Thyroid gland (tissue), 4 donors: ENCODE data around the gene PPP1CB. TPM values are rescaled to one million over a fixed set of nuclear protein-coding genes. Genes with fewer than 3 reads are reported as not detected.
"Not testable (repeated sequence)": the region's sequence is repeated elsewhere in the genome, so short reads cannot be mapped to it uniquely, and the experiment has no call there.

Experiments used
- DNase-seq, 2 donors: peaks; one replicate each; pipeline ENCODE4 v3.0.0-alpha.2; 2019
- H3K27ac ChIP-seq, 3 donors: fragments of 200-600 bp; sonication (generic); 1 replicate in 2 of 3; 2 replicates in 1 of 3; pipeline ENCODE4 v1.5.1; 2016 to 2019; ENCODE audit warnings: mild to moderate bottlenecking in 1 of 3, moderate library complexity in 1 of 3
- H3K27me3 ChIP-seq: fragments of 200-600 bp; sonication (generic); one replicate; pipeline ENCODE4 v1.5.1; 2019
- H3K36me3 ChIP-seq, 2 donors: fragments of 200-600 bp; sonication (generic); one replicate each; pipeline ENCODE4 v1.5.1; 2016 to 2019
- H3K4me1 ChIP-seq, 2 donors: fragments of 200-600 bp; sonication (generic); one replicate each; pipeline ENCODE4 v1.5.1; 2017 to 2019
- H3K4me3 ChIP-seq, 3 donors: fragments of 200-600 bp; sonication (generic); replicated peaks in 1 of 3; 1 replicate in 2 of 3; 2 replicates in 1 of 3; pipeline ENCODE4 v1.5.1; 2016; ENCODE audit warnings: mild to moderate bottlenecking in 1 of 3
- H3K9me3 ChIP-seq: fragments of 200-600 bp; sonication (generic); one replicate; pipeline ENCODE4 v1.5.1; 2017
- POLR2A ChIP-seq, 2 donors: fragments of 450-650 bp; IDR thresholded peaks; one replicate each; pipeline ENCODE4 v1.6.1; 2017; ENCODE audit warnings: antibody characterized with exemption in 2 of 2, mild to moderate bottlenecking in 2 of 2, moderate library complexity in 1 of 2
- WGBS, 2 donors: methylation state at CpG; one replicate each; pipeline ENCODE4 v1.1.5; 2017; 5-methylcytosine and 5-hydroxymethylcytosine counted together
- intact Hi-C: fragments of 100-400 bp; cut with DNase I; formaldehyde crosslinking; loops from one replicate; pipeline ENCODE4 v1.15.1; 2023
- total RNA-seq, 4 donors: library from RNA; depleted of rRNA; stranded (reverse); fragments of >200 nt; gene quantifications; one replicate each; pipeline ENCODE4 v1.2.3, GENCODE V29; 2016
- TF ChIP-seq, protein P1 (sequence below), 6 experiments: fragments of 200-600 bp in 3 of 6; fragments of 450-650 bp in 3 of 6; sonication (generic) in 3 of 6; IDR thresholded peaks; one replicate each; pipeline ENCODE4 v1.5.1; 2016 to 2019; ENCODE audit warnings: antibody characterized with exemption in 6 of 6, mild to moderate bottlenecking in 2 of 6, inconsistent platforms in 1 of 6, moderate library complexity in 1 of 6

PPP1CB gene
- total RNA-seq, 4 donors from 2014 or later = 142 to 229 (median 199) TPM

DNA sequence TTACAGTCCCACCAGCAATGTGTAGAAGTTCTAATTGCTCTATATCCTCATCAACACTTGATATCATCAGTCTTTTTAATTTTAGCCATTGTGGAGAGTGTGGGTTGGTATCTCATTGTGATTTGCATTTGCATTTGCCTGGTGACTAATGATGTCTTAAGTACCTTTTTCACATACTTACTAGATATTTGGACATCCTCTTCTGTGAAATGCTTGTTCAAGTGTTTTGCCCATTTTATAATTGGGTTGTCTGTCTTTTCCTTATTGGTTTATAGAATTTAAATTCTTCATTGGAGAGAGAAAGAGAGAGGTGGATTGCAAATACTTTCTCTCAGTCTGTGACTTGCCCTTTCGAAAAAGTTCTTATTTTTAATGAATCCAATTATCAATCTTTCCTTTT, 14.0 kb upstream of the PPP1CB start:
- Histone ChIP-seq H3K36me3 (no peaks in the 10 kb centered on the region), H3K4me1 (peaks cover 9 to 31% of the 10 kb centered on the region in 2 donors), H3K4me3 (no peak overlapping the region), H3K9me3 (no peaks in the 10 kb centered on the region), H3K27ac (no peak overlapping the region), H3K27me3 (no peaks in the 10 kb centered on the region)
- intact Hi-C loops = no loop called here
- 98% methylated on average over 1 of the region's 1 CpG for WGBS, 2 donors
- no peak for TF ChIP-seq POLR2A (IDR thresholded peaks at IDR 0.05)
- TF ChIP-seq, protein P1, sequence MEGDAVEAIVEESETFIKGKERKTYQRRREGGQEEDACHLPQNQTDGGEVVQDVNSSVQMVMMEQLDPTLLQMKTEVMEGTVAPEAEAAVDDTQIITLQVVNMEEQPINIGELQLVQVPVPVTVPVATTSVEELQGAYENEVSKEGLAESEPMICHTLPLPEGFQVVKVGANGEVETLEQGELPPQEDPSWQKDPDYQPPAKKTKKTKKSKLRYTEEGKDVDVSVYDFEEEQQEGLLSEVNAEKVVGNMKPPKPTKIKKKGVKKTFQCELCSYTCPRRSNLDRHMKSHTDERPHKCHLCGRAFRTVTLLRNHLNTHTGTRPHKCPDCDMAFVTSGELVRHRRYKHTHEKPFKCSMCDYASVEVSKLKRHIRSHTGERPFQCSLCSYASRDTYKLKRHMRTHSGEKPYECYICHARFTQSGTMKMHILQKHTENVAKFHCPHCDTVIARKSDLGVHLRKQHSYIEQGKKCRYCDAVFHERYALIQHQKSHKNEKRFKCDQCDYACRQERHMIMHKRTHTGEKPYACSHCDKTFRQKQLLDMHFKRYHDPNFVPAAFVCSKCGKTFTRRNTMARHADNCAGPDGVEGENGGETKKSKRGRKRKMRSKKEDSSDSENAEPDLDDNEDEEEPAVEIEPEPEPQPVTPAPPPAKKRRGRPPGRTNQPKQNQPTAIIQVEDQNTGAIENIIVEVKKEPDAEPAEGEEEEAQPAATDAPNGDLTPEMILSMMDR (IDR thresholded peaks at IDR 0.05) = no peak
- no peak for DNase-seq

DNA sequence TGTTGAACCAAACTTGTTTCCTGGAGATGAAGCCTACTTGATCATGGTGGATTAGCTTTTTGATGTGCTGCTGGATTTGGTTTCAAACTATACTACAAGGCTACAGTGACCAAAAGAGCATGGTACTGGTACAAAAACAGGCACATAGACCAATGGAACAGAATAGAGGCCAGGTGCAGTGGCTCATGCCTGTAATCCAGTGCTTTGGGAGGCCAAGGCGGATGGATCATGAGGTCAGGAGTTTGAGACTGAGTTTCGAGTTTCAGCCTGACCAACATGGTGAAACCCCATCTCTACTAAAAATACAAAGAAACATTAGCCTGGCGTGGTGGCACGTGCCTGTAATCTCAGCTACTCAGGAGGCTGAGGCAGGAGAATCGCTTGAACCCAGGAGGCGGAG, 9.0 kb upstream of the PPP1CB start:
- WGBS, 2 donors = 96 to 98% methylated on average over 6 of the region's 6 CpGs
- H3K4me1 ChIP-seq, intact Hi-C loops, H3K4me3 ChIP-seq, H3K27me3 ChIP-seq, H3K27ac ChIP-seq, DNase-seq, H3K36me3 ChIP-seq, H3K9me3 ChIP-seq: not testable (repeated sequence)

GRCh38 chr2:28745225-28745624, 6.4 kb upstream of the PPP1CB start:
- Histone ChIP-seq H3K36me3 (no peaks in the 10 kb centered on the region), H3K27me3 (no peaks in the 10 kb centered on the region), H3K4me3 (no peak overlapping the region), H3K27ac (no peak overlapping the region), H3K9me3 (no peaks in the 10 kb centered on the region), H3K4me1 (peaks cover 2% of the 10 kb centered on the region in 2 donors)
- 72 to 73% methylated on average over 2 of the region's 2 CpGs for WGBS, 2 donors
- TF ChIP-seq, protein P1 (IDR thresholded peaks at IDR 0.05) = no peak
- no peak for TF ChIP-seq POLR2A (IDR thresholded peaks at IDR 0.05)
- DNase-seq = no peak
- intact Hi-C loops = no loop called here

DNA sequence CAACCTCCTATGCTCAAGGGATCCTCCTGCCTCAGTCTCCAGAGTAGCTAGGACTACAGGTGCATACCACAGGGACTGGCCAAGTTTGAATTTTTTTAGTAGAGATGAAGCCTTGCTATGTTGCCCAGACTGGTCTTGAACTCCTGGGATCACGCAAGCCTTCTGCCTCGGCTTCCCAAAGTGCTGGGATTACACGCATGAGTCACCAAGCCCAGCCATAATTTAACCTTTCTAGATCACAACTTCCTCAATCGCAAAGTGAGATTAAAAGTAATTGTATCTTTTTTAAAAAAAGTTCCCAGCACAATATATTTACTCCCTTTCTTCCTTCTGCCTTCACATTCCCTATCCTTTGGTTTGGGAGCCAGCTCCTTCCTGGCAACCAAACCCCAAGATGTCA, 5.8 kb upstream of the PPP1CB start:
- H3K9me3 ChIP-seq = no peaks in the 10 kb centered on the region
- no peak for DNase-seq
- H3K36me3 ChIP-seq = no peaks in the 10 kb centered on the region
- no peaks in the 10 kb centered on the region for H3K27me3 ChIP-seq
- peaks cover 7 to 9% of the 10 kb centered on the region in 2 donors for H3K4me1 ChIP-seq
- TF ChIP-seq, protein P1 (IDR thresholded peaks at IDR 0.05) = no peak
- TF ChIP-seq POLR2A (IDR thresholded peaks at IDR 0.05) = no peak
- H3K27ac ChIP-seq = no peak overlapping the region
- no peak overlapping the region for H3K4me3 ChIP-seq
- 87 to 92% methylated on average over 4 of the region's 4 CpGs for WGBS, 2 donors
- intact Hi-C loops = no loop called here

GRCh38 chr2:28746429-28747111, 5.1 kb upstream of the PPP1CB start:
- DNase-seq = no peak
- Histone ChIP-seq H3K36me3 (no peaks in the 10 kb centered on the region), H3K9me3 (no peaks in the 10 kb centered on the region), H3K27me3 (no peaks in the 10 kb centered on the region), H3K4me3 (no peak overlapping the region), H3K27ac (no peak overlapping the region), H3K4me1 (peaks cover 7 to 9% of the 10 kb centered on the region in 2 donors)
- TF ChIP-seq, protein P1 (IDR thresholded peaks at IDR 0.05) = no peak
- no peak for TF ChIP-seq POLR2A (IDR thresholded peaks at IDR 0.05)
- WGBS, 2 donors = 87 to 89% methylated on average over 3 of the region's 3 CpGs
- intact Hi-C loops = no loop called here
